ENCODE measurements around the gene ITIH4.

ITIH4 gene

DNA sequence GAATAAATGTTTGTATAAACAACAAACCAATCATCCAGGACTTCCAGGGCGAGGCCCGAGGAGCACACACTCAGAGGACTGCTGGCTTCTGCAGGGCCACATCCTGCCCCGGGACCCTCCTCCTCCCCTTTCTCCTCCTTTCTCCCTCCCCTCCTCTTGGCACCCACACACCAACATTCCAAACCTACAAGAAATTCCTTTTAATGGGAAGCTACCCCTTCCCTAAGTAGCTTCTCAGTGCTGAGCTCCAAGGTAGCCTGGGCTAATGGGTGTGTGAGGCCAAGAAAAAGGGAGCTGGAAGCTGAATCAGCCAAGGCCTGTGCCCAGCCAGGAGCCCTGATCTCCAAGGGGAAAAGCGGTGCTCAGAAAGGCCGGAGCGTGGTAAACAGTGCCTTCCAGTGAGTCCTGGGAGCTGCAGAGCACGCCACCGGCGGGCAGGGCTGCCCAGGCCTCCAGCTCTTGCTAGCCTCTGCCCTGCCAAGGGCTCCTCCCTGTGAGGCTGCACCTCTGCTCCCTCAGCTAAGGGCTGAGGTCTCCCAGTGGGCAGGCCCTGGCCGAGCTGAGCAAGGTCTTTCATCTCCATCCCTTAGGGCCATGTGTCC, 32.0 kb downstream of the ITIH4 start:
- DNase-seq (ENCODE audit: low read depth in 3 of 3) = no peak

GRCh38 chr3:52796411-52796810, 34.1 kb downstream of the ITIH4 start:
- DNase-seq (ENCODE audit: low read depth in 3 of 3) = no peak

DNA sequence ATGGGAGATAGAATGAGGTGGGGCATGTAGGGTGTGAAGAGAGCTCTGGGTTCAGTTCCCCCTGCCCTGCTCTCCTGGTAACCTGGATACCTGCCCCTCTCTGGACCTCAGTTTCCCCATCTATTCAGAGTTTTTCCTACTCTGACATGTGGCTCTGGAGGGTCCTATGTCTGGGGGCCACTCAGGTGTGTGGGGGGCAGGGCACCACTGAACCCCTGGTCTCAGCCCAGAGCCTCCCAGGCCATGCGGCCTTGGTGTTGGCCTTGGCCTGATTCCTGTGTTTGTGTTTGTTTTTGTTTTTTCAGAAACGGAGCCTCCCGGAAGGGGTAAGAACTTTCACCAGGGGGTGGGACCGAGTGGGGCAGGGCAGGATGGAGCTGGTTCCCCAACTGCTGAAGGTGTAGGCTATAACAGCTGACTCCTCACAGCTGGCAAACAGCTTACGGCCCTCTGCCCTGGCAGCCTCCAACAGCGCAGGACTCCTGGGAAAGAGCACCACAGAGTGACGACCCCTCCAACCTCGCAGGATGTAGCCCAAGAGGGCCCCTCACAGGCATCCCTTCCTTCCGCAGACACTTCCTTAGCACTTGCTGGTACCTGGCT, 35.1 kb downstream of the ITIH4 start:
- no peak for DNase-seq (ENCODE audit: low read depth in 3 of 3)

GRCh38 chr3:52794612-52795099, 35.8 kb downstream of the ITIH4 start, which contains the start of gene ITIH3:
TSS of gene ITIH3 (plus strand) at chr3:52794796. CDS start at chr3:52794804, 8 bp downstream.
- DNase-seq (ENCODE audit: low read depth in 3 of 3) = no peak

DNA sequence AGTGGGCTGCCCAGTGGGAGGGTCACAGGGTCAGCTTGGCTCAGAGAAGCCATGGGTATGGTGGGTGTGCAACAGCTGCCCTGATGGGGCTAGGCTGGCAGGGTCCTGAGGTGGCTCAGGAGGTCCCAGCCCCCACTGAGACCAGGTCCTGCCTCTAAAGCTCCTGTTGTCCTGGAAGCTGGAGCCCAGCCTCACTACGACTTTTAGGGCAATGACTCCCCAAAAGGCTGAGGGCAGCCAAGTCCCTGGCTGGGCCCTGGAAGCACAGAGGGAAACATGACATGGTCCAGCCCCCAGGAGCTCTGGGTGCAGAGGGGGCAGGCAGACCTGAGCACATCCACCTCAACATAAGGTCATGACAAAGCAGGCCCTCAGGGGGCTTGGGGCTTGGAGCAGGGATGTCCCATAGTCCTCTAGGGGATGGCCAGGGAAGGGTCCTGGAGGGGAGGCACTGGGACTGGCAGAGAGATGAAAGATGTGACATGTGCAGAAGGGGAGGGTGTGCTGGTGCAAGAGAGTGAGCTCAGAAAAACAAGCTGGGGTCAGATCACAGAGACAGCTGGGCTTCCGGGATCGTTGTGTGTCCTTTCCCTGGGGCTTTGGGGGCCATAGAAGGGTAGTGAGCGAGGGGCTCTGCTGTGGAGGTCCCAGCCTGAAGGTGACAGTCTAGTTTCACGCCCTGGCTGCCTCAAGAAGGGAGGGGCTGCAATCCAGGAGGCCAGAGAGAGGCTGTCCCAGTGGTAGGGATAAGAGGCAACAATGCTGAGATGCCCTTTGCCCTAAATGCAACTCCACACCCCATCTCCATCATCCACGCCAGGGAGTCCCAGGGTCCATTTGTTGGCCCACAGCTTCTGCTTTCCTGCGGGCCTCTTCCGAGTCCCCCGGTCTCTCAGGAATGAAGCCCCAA, 36.5 kb downstream of the ITIH4 start:
- no peak for DNase-seq (ENCODE audit: low read depth in 3 of 3)

- DNase-seq (ENCODE audit: low read depth in 3 of 3) = no peak
Measured at GRCh38 chr3:52792961-52793695, 37.3 kb downstream of the ITIH4 start.

DNA sequence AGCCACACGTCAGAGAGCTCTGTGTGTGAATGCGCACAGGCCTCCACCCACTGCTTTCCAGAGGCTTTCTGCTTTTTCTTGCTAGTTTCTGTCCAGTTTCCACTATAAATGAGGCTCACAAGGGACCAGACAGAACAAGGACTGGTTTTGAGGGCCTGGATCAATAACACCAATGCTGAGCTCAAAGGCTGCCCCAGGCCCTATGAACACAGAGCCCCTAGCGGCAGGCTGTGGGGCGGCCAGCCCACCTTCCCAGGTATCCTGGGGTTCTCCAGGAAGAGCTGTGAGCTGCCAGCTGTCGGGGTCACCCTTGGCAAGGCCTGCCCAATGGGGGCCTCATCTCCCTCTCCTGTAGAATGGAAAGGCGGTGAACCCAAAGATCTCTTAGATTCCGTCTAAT, 38.1 kb downstream of the ITIH4 start:
- DNase-seq (ENCODE audit: low read depth in 3 of 3) = no peak

DNA sequence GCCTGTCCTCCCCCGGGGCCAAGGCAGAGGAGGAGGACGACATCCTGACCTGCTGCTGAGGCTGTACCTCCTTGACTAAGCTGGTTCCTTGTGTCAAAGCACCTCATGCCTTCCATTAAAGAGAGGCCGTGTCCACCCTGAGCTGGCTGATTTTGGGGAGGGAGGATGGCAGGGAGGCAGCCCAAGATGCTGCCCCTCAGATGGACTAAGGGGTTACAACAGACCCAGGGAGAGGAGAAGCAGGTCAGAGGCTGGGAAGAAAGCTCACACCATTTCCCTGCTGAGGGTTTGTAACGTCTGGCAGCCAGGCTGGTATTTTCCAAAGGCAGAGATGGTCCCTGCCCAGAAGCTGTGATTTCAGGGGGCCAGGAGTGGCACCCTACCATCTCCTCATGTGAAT, 38.5 kb downstream of the ITIH4 start:
- no peak for DNase-seq (ENCODE audit: low read depth in 3 of 3)

GRCh38 chr3:52791366-52791765, 39.1 kb downstream of the ITIH4 start:
- no peak for DNase-seq (ENCODE audit: low read depth in 3 of 3)

GRCh38 chr3:52790741-52791140, 39.7 kb downstream of the ITIH4 start:
- no peak for DNase-seq (ENCODE audit: low read depth in 3 of 3)

DNA sequence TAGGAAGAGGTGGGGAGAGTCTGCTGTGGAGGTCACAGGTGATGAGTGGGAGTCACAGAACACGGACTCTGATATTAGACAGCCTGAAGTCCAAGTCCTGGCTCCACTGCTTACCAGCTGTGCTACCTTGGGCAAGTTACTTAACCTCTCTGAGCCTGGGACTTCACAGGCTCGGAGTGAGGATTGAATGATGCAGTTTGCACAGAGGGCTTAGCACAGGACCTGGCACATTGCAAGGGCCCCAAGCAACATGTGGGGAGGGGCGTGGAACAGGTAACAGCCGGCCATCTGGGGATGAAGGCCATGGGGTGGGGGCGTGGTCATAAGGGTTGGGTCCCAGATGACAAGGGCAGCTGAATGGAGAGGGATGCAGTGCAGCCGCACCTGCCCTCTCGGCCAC, 40.1 kb downstream of the ITIH4 start:
- DNase-seq (ENCODE audit: low read depth in 3 of 3) = no peak

GRCh38 chr3:52789746-52790040, 40.8 kb downstream of the ITIH4 start:
- DNase-seq (ENCODE audit: low read depth in 3 of 3) = no peak

GRCh38 chr3:52788890-52789745, 41.4 kb downstream of the ITIH4 start:
- no peak for DNase-seq (ENCODE audit: low read depth in 3 of 3)

GRCh38 chr3:52787672-52788625, 42.5 kb downstream of the ITIH4 start:
- no peak for DNase-seq (ENCODE audit: low read depth in 3 of 3)

DNA sequence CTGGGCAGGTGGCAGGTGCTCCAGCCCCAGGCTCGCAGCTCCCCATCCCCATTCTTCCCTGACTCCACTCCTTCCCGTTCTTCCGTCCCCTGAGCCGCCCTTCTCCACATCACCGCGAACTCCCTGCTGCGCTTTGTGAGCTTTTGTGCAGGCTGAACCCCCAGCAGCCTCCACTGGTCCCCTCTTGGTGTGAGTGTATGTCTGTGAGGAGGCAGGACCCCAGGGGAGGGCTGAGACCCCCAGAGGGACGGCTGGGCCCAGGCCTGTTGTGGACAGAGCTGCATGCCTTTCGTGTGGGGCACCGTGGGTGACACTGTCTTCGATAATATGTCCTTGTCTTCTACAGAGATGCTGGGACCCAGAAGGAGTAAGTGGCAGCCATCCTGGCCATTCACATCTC, 43.2 kb downstream of the ITIH4 start:
- no peak for DNase-seq (ENCODE audit: low read depth in 3 of 3)

DNA sequence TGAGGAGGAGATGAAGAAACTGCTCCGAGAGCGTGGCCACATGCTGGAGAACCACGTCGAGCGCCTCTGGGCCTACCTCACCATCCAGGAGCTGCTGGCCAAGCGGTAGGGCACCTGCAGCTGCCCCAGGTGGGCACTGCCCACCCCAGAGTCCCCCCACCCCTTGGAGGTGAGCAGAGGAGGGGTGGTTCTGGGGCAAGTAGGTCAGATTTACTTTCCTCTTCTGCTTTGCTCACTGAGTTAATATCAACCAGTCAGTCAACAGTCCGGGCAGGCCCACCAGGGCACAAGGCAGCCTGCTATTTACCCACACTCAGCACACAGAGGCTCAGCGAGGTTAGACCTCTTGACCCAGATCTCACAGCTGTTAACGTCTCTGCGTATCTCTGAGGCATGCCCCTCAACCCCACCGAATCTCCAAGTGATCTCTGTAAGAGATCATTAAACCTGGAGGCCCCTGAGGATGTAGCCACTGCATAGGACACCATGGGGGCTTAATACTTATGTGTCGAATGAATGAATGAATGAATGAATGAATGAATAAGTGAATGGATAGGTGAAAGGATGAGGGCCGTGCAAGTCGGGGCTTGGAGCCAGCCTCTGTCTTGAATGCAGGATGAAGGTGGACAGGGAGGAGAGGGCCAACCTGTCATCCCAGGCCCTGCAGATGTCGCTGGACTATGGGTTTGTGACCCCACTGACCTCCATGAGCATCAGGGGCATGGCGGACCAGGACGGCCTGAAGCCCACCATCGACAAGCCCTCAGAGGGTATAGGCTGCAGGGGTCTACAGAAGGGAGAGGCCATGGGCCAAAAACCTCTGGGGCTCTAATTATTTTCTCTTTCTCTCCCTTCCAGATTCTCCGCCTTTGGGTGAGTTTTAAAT, 43.9 kb downstream of the ITIH4 start:
- no peak for DNase-seq (ENCODE audit: low read depth in 3 of 3)

DNA sequence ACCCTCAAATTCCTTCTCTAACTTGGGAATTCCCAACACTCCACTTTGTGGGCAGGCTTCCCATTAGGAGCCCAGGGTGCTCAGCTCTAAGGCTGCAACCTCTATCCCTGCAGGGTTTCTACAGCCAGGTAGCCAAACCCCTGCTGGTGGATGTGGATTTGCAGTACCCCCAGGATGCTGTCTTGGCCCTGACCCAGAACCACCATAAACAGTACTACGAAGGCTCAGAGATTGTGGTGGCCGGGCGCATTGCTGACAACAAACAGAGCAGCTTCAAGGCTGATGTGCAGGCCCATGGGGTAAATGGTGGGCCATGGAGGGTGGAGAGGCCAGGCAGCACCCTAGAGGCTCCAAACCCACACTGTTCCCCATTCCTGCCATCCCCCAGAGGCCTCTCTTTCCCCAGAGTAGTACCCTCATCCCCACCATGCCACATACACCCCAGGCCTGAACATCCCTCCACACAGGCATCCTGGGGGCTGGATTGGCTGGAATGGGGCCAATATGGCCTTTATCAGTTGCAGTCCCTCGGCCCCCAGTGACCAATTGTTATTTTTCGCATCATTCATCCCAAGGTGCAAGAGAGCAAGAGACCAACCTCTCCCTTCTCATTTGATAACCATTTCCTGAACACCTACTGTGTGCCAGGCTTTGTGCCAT, 45.4 kb downstream of the ITIH4 start:
- DNase-seq (ENCODE audit: low read depth in 3 of 3) = no peak

GRCh38 chr3:52784021-52784621, 46.4 kb downstream of the ITIH4 start:
- DNase-seq (ENCODE audit: low read depth in 3 of 3) = no peak

Measured in stimulated activated CD4-positive, alpha-beta T cell treated with anti-CD3 and anti-CD28 coated beads, TNF-alpha, amount 100 ng/mL, for 24 hours (primary cell).